HFFc6 (cell line): Measurements from ENCODE around the gene ACTR3. TPM values are rescaled to one million over a fixed set of nuclear protein-coding genes. Genes with fewer than 3 reads are reported as not detected.

Experiments
- DNase-seq: peaks from one replicate; pipeline ENCODE4 v3.0.0-alpha.2; 2018
- H3K27ac Mint-ChIP-seq: 2 replicates; pipeline ENCODE4 v1.8.0; 2020; ENCODE audit warnings: mild to moderate bottlenecking, mixed read lengths
- H3K27me3 Mint-ChIP-seq: 2 replicates; pipeline ENCODE4 v1.8.0; 2021; ENCODE audit warnings: mild to moderate bottlenecking, moderate library complexity, mixed read lengths; ENCODE audit not compliant: insufficient read depth
- H3K36me3 Mint-ChIP-seq: 2 replicates; pipeline ENCODE4 v1.8.0; 2021; ENCODE audit warnings: low read depth, mixed read lengths
- H3K4me1 Mint-ChIP-seq: 2 replicates; pipeline ENCODE4 v1.8.0; 2020; ENCODE audit warnings: low read depth, mixed read lengths
- H3K4me3 Mint-ChIP-seq: 2 replicates; pipeline ENCODE4 v1.8.0; 2020; ENCODE audit warnings: mild to moderate bottlenecking, moderate library complexity, mixed read lengths
- H3K9me3 Mint-ChIP-seq: 2 replicates; pipeline ENCODE4 v1.8.0; 2020; ENCODE audit warnings: mild to moderate bottlenecking, mixed read lengths
- total RNA-seq, 6 experiments: library from RNA; stranded (reverse); fragmentation: NEBNext Ultra II Directional; extraction: Animal tissue kit (Norgen Biotek cat#: 25700); gene quantifications; 2 replicates in 1 of 6; 3 replicates in 5 of 6; pipeline ENCODE4 v1.2.3, GENCODE V29; 2021
- TF ChIP-seq, protein P1 (sequence below): fragments of 200-600 bp; sonication (generic); IDR thresholded peaks from 2 replicates; pipeline ENCODE4 v1.5.0; 2021; ENCODE audit warnings: antibody characterized with exemption, mild to moderate bottlenecking

The ACTR3 gene
- total RNA-seq, 6 experiments from 2014 or later = 562 to 663 (median 628) TPM

DNA sequence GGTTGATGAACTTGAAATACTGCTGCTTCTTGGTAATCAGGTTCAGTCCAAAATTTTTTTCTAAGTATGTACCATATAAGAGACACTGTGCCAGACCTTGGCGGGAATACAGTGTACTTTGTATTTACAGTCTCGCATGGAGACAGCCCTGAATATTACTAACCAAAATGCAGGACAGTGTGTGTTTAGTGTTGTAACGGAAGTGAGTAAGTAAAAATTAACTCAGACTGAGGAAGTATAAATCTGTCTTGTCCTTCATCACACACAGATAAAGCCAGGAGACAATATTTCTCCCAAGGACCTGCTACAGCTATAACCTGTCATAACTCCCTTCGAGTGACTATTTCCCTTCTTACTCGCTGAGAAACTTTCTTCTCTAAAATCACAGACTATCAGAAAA is 76.9 kb downstream of the ACTR3 start:
- Mint-ChIP-seq H3K4me1 (peaks cover 63% of the 10 kb centered on the region), H3K27ac (peak overlapping the region; percentile 74), H3K4me3 (no peak overlapping the region), H3K27me3 (peaks cover 4% of the 10 kb centered on the region; the same call in 1 of the 2 replicates), H3K9me3 (no peaks in the 10 kb centered on the region), H3K36me3 (peaks cover 24% of the 10 kb centered on the region)
- DNase-seq = peak; percentile 43
- TF ChIP-seq, protein P1, sequence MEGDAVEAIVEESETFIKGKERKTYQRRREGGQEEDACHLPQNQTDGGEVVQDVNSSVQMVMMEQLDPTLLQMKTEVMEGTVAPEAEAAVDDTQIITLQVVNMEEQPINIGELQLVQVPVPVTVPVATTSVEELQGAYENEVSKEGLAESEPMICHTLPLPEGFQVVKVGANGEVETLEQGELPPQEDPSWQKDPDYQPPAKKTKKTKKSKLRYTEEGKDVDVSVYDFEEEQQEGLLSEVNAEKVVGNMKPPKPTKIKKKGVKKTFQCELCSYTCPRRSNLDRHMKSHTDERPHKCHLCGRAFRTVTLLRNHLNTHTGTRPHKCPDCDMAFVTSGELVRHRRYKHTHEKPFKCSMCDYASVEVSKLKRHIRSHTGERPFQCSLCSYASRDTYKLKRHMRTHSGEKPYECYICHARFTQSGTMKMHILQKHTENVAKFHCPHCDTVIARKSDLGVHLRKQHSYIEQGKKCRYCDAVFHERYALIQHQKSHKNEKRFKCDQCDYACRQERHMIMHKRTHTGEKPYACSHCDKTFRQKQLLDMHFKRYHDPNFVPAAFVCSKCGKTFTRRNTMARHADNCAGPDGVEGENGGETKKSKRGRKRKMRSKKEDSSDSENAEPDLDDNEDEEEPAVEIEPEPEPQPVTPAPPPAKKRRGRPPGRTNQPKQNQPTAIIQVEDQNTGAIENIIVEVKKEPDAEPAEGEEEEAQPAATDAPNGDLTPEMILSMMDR = no peak

GRCh38 chr2:113967272-113967671 is 77.4 kb downstream of the ACTR3 start:
- H3K27ac Mint-ChIP-seq = peak overlapping the region; percentile 74; the same call in 1 of the 2 replicates
- H3K36me3 Mint-ChIP-seq = peaks cover 29% of the 10 kb centered on the region
- H3K9me3 Mint-ChIP-seq = no peaks in the 10 kb centered on the region
- no peak for DNase-seq
- TF ChIP-seq, protein P1 = no peak
- peaks cover 4% of the 10 kb centered on the region; the same call in 1 of the 2 replicates for H3K27me3 Mint-ChIP-seq
- no peak overlapping the region for H3K4me3 Mint-ChIP-seq
- peaks cover 59% of the 10 kb centered on the region for H3K4me1 Mint-ChIP-seq

- Mint-ChIP-seq H3K4me3 (no peak overlapping the region; the same call in 1 of the 2 replicates), H3K4me1 (peaks cover 30% of the 10 kb centered on the region), H3K27me3 (peaks cover 9% of the 10 kb centered on the region), H3K27ac (peak overlapping the region; percentile 39), H3K9me3 (no peaks in the 10 kb centered on the region), H3K36me3 (peaks cover 53% of the 10 kb centered on the region)
- DNase-seq = no peak
- TF ChIP-seq, protein P1 = no peak
Measured at GRCh38 chr2:113972766-113973165, 82.9 kb downstream of the ACTR3 start.

DNA sequence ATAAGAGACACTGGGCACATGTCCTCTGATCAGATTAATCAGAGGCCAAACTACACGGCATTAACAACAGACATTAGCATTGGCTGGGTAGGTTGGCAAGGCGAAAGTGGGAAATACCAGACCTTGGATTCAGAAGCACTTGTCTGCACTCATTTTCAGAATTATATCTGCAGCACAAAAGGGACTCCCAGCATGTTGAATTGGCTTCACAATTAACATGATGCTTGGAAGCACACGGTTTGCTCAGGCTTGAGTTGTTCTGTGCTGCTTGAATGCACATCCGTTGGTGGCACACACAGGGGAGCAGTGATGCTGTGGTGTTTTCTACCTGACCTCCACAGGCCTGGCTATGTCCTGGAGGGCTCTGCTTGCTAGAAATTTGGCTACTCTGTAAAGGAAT is 83.9 kb downstream of the ACTR3 start:
- peaks cover 11% of the 10 kb centered on the region for H3K27me3 Mint-ChIP-seq
- H3K36me3 Mint-ChIP-seq = peaks cover 62% of the 10 kb centered on the region

GRCh38 chr2:113974727-113975126 is 84.8 kb downstream of the ACTR3 start:
- peaks cover 12% of the 10 kb centered on the region for H3K27me3 Mint-ChIP-seq
- DNase-seq = no peak
- no peak overlapping the region for H3K27ac Mint-ChIP-seq
- no peak overlapping the region for H3K4me3 Mint-ChIP-seq
- peaks cover 27% of the 10 kb centered on the region for H3K4me1 Mint-ChIP-seq
- peaks cover 64% of the 10 kb centered on the region for H3K36me3 Mint-ChIP-seq
- TF ChIP-seq, protein P1 = no peak
- peaks cover 8% of the 10 kb centered on the region for H3K9me3 Mint-ChIP-seq

More for the DNA sequence above, 83.9 kb downstream of the ACTR3 start:
- H3K9me3 Mint-ChIP-seq = peaks cover 4% of the 10 kb centered on the region
- H3K4me3 Mint-ChIP-seq = no peak overlapping the region
- no peak for DNase-seq
- TF ChIP-seq, protein P1 = no peak
- H3K27ac Mint-ChIP-seq = no peak overlapping the region
- peaks cover 27% of the 10 kb centered on the region for H3K4me1 Mint-ChIP-seq
